Measurements from ENCODE around the gene SYNE3.

DNA sequence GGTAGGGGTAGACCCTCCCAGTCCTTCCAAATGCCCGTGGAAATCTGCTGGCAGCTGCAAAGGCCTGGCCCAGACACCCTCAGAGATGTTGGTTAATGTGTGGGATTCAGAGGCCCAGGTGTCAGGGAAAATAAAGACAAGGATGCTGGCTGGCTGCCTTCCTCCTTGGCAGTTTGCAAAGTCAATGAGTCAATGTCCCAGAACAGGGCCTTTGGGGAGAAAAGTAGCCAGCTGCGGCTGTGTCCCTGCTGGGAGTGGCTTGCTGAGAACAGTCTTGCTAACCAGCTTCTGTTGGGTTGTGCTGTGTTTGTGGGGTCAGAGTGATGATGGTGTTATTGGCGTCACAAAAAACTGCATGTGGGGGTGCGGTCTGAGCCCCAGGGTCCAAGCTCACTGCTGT lies 47.6 kb upstream of the SYNE3 start:
- TF ChIP-seq CTCF (IDR thresholded peaks at IDR 0.05) (no peak), EZH2 (IDR thresholded peaks at IDR 0.05; ENCODE audit: borderline replicate concordance, insufficient read depth, low read depth, low read length, poor library complexity, severe bottlenecking) (no peak)

Measured in B cell (primary cell).